DMS114 treated with DMSO at 0.1 percent for 48 hours (cell line): ENCODE measurements around the gene PDIA5.

Experiments used
- DNase-seq: peaks from one replicate; lab custom pipeline; 2025; ENCODE audit not compliant: unreplicated experiment; lab: John Stamatoyannopoulos, UW

Gene PDIA5

DNA sequence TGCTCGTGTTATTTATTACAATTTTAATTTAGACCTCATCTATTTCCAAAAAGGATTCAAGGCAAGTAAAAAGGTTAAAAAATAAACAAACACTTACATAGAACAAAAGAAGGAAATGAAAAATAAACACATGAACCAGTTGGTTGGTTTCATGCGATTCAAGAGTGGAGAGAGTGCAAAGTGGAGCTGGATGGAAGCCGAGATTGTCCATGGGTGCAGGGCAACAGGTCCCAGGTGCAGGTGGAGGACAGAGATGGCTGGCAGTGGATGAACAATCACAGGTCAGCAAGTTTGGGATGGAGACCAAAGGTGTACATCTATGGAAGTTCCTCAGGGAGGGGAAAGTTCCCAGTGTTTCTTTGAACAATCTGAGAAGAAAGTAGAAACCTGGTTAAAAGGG lies 27.6 kb upstream of the PDIA5 start:
- DNase-seq = no peak

DNA sequence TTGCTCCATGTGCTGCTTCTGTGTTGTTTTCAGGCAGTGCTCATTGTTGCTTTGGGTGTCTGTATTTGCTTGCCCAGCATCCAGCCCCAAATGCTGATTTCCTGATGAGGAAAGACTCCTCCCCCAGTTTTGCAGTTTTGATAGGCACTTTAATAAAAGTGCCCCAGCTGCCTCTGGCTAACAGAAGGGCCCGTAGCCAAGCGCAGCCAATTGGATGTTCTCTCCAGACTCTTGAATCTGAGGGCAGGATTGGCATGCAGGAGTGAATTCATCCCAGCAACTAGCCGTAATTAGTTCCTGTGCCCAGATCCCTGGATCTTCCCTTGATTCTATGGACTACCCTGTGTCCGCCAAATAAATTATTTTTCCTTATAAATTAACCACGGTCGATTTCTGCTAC lies 24.4 kb upstream of the PDIA5 start:
- no peak for DNase-seq

DNA sequence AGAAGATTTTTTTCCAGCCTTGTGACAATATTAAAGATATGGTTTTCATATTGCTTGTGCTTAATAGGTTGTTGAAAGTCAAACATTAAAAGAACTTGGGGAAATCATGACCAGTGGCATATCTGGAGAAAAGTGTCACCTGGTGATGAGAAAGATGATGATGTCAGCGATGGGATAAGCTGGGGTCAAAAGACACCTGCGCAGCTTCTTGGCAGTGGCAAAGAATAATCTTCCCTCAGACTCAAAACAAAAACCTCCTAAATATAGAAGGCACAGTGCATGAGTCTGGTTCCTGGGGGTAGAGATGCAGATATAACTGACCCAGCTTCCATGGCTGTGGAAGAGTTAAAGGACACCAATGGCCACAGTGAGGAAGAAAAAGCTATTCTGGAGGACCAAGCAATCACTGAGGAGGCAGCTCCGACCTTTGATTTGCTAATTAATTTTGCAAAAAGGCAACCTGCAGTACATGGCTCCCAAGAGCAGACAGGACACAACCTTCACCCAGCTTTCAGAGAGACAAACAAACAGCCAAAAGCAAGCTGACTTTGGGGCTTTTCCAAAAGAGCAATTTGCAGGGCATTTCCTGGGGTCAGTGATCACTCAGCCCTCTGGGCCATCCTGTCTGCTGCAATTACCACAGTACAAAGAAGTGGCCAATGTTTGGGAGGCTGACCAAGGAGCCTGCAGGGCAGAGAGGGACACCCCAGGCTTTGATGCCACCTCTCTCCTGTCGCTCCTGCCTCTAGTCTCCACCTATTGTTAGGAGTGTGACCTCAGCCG lies 21.7 kb upstream of the PDIA5 start:
- DNase-seq = no peak

DNA sequence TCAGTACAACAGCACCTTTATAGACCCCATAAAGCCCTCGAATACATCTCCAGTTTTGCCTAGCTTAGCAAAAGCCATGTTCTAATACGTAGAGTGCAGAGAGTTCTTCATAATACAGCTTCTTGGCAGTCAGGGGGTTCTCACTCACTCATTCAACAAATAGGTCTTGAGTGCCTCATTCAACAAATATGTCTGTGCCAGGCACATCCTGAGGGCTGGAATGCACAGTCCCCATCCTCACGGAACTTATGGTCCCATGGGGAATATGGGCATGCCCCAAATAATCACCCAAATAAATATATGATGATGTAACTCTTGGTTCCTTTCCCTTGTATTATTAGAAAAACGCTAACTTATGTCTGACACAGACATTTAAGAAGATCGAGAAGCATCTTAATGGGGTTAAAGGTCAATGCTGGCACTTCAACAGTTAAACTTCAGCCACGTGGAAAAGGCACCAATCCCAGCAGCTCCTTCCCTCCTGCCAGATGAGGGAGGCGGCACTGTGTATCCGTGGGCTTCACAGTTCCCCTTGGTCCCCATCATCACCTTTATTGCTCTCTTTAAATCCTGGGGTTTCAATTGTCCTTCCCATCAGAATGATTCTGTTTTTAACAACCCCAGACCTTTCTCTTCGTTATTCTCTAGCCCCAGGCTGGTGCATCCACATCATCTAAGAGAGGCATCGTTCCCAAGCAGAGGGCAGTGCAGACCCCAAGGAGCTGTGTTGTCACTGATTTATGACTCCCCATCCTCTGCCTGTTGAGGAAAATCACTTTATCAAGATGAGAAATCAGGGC lies 20.4 kb upstream of the PDIA5 start:
- DNase-seq = no peak

DNA sequence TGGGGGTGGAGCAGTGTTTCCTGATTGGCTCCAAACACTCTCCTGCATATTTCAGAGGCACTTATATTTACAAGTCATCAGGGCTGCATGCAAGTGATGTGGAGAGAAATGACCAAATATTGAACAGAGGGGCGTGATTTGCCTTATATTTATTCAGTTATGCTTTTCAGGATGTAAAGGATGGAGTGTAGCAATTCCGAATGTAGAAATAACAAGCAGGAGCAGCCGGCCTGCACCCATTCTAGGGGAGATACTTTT lies 19.8 kb upstream of the PDIA5 start:
- no peak for DNase-seq

DNA sequence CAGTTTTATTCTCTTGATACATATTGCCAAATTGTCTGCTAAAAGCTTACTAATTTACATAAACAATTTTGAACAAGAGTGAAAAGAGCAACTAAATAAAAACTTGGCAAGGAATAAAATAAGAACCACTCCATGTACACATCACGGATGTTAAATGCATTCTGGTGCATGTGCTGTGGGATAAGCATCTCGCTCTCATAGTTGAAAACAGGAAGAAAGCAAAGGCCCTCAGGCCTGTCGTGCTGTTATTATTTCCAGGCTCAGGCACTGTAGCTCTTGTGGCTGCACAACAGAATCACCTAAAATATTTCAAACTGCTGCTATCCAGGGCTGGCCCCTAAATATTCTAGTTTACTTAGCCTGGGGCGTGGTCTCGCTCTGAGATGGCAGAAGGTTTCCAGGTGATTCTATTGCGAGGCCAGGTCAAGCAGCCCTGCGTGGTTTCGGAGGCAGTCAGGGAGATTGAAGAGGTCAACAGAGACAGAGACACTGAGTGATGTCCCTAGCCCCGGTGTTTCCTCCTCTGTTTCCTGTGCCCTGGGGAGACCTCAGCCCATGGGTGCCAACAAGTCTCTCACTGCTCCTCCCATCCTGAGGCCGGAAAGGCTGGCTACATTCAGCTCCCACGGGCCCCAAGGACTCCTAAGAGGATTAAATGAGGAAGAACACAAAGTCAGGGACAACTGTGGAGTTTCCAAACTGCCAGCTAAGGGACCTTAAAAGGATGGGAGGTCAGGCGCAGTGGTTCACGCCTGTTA lies 18.2 kb upstream of the PDIA5 start:
- DNase-seq = no peak

DNA sequence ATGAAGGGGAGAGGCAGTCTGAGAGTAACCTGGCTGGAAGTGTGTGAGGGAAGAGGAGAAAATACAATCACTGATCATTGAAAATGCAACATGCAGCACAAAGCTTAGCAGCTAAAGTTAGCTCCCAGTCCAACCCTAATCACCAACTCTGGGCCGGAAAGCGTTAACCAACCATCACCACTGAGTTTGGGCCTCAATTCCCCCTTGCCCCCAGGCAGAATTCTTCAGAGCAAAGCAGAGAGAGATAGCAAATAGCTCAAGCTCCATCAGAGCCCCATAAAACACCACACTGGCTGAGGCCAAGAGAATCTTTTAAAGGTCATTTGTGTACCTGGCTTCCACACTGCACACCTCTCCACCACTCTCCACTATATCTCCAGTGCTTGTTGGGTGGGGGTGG lies 16.2 kb upstream of the PDIA5 start:
- no peak for DNase-seq

DNA sequence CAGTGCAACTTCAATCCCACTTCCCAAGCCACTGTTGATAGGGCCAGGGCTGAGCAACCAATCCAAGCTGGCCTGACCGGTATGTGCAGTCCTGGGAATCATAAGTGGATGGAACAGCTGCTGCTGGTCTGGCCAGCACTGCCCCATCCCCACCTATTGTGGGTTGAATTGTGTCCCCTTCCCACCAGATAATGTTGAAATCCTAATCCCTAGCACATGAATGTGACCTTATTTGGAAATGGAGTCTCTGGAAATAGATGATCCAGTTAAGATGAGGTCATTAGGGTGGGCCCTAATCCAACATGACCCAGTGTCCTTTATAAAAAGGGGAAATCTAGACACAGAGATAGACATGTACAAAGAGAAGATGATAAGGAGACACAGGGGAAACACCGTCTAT lies 13.7 kb upstream of the PDIA5 start:
- DNase-seq = no peak

DNA sequence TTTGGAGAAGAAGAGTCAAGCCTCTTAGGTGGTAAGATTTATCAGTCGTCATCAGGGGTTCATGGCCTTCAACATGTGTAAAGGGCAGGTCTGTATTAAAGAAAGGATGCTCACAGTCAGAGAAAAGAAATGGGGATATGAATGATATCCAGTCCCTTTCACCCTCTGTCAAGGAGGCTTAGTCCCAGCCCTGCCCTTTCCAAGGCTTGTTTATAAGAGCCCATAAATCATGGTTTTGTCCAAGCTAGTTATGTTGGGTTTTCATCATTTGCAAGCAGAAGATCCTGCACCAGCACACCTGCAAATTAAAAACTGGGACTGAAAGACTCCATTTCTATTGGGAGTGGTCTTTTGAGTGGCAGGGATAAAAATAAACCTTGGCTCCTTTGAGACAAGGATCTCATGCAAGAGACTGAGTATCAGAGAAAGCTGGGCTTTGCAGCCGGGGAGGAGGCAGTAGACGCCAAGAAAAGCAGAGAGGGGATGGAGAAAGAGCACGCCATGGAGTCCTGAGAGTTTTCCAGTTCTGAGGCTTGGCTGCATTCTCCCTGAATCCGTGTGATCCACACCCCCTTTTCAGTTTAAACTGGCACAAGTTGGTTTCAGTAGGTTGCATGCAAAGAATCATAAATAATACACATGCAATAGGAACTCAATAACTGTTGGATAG lies 12.6 kb upstream of the PDIA5 start:
- DNase-seq = no peak

DNA sequence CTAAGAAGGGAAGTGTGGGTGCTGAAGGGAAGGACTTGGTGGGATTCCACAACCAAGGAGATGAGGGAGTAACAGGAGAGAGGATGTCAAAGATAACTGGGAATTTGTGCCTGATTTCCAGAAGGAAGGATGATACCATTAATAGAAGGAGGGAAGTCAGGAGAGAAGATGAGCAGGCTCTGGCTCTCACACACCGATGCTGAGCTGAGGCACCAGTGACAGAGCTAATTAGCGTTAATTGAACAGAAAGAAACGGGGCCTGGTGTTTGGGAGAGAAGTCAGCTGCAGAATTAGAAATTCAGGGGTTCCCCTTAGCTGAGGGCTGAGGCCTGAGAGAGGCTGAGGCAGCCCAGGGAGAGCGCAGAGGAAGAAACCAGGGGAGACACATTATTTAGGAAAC lies 11.9 kb upstream of the PDIA5 start:
- DNase-seq = no peak

DNA sequence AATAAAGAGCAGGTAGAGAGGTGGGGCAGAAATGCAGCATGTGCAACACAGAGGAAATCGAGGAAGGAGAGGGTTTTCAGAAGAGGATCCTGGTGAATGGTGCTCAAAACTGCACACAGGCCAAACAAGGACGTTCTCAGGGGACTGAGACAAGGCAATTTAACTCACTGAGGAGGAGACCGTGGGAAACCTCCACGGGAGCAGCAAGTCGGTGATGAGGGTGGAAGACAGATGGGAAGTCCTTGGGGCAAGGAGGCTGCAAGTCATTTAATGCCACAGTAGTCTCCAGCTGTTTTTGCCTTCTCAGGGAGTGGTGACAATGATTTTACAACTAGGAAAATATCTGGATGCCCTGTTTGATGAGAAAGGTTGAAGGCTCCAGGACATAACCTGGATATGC lies 11.5 kb upstream of the PDIA5 start:
- DNase-seq = no peak

DNA sequence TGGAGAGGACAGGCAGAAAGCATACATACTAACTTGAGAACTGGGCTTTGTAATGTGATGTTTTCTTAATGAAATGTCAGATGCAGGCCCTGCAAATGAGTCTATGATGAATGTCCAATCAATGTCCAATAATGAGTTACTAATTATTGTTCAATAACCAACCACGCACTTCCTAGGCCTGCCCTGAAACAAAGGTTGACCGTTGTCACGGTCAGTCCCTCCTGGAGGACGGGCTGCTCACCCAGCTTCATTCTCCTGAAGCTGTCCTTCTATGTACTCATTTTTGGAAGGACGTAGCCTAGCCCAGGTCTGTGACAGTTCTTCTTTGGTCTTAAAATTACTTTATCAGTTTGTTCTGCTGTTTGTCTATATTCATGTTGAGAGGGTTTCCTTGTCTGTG lies 8.3 kb upstream of the PDIA5 start:
- no peak for DNase-seq

DNA sequence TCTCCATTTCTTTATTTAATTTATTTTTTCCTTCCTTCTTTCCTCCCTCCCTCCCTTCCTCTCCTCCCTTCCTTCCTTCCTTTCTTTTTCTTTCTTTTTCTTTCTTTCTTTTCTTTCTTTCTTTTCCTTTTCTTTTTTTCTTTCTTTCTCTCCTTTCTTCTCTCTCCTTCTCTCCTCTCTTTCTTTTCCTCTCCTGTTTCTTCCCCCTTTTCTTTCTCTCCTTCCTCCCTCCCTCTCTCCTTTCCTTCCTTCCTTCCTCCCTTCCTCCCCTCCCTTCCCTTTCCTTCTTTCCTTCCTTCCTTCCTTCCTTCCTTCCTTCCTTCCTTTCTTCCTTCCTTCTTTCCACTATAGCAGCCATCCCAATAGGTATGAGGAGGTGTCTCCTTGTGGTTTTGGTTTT lies 6.8 kb upstream of the PDIA5 start:
- DNase-seq = no peak

DNA sequence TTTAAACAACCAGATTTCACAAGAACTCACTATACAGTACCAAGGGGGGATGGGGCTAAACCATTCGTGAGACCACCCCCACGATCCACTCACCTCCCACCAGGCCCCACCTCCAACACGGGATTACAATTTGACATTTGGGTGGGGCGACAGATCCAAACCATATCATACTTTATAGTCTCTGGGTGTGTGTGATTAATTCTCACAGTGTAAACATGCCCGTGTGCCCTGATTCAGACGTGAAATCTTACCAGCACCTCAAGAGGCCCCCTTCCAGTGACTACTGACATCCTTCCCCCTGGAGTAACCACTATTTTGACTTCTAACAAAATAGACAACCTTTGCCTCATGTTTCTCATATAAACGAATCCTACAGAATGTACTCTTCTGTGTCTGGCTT lies 5.0 kb upstream of the PDIA5 start:
- DNase-seq = no peak

DNA sequence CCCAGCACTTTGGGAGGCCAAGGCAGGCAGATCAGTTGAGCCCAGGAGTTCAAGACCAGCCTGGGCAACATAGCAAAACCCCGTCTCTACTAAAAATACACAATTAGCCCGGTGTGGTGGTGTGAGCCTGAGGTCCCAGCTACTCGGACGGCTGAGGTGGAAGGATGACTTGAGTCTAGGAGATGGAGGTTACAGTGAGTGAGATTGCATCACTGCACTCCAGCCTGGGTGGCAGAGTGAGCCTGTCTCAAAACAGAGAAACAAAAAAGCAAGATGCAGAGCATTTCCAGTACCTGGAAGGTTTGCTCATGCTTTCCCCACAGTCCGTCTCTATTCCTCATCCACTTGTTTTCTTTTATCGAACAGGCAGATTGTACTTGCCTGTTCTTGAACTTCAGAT lies 3.8 kb upstream of the PDIA5 start:
- DNase-seq = no peak

DNA sequence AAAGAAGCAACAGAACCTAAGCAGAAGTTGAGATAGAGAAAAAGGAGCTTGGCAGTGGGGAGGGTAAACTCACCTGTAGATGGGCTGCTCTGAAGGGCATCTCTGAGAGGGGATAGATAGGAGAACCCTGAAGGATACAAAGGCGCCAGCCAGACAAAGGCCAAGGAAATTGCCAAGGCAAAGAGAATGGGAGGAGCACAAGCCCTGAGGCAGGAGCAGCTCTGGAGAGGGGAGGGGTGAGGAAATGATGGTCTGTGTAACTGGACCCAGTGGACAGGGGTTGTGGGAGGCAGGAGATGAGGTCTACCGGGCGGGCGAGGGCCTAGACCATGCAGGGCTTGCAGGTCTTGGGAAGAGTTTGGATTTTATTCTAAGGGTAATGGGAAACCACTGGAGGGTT lies 2.3 kb upstream of the PDIA5 start:
- no peak for DNase-seq

DNA sequence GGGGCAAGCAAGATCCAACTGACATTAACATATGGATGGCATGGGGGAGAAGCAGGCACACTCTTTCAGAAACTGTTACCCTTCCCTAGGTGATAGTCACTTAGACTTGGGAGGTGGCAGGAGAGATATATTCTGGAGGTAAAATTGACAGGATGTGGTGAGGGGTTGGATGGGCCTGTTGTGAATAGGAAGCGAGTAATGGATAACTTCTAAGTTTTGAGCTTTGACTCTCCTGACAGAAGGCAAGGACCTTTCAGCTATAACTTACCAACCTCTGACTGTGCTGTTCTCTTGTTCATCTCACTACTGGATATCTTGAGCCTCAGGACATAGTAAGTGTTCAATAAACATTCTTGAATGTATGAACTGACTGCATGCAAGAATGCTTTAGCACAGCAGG lies 1.9 kb upstream of the PDIA5 start:
- DNase-seq = no peak

DNA sequence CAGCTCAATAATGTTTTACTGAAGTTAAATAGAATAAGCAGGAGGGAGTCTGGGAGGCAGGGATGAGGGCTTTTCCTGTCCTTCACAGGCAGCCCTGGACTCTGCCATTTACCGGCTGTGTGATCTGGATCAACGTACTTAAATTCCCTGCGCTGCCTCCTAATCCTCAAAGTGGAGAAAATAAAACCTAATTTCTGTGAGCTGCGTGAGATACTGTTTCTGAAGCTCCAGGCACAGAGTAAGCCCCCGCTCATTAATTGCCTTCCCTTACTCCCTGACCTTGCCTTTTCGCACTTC lies 278 bp upstream of the PDIA5 start:
- DNase-seq = no peak

DNA sequence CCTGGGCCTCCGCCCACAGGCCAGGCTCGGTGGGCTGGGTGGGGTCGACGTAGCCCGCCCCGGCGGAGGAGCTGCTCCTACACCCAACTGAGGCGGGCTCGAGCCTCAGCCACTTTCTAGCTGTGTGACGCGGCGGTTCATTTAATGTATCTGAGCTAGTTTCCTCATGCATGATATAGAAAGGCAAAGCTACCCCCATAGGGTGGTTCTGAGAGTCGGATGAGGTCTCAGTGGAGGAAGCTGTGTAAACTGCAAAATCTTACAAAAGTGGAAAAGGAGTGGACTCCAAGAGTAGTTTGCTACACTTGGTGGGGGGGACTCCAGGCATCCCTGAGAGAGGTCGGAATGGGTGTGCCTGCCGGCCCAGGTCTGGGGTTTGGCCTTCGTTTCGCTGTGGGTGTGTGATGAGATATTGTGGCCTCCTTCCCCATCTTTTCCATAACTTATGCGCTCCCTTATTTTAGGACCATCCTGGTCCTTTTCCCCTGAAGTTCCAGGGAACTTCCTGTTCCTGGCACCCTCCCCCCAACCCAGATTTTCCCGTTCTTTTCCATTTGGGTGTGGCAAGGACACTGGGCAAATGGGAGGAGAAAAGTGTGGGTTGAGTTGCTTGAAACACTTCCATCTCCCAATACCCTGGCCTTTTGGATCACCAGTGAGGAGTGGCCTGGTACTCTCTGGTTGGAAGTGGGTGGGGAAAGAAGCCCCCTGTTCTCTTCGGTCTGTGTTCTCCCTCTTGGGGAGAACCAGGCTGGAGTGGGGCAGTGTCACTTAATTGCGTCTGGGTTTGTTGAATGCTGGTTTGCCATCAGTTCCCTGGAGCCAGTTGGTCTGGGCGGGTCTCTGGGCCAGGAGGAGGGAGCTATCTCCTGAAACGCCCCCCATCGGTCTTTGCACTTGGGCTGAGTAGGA lies 1.1 kb downstream of the PDIA5 start:
- peak; percentile 24 for DNase-seq

DNA sequence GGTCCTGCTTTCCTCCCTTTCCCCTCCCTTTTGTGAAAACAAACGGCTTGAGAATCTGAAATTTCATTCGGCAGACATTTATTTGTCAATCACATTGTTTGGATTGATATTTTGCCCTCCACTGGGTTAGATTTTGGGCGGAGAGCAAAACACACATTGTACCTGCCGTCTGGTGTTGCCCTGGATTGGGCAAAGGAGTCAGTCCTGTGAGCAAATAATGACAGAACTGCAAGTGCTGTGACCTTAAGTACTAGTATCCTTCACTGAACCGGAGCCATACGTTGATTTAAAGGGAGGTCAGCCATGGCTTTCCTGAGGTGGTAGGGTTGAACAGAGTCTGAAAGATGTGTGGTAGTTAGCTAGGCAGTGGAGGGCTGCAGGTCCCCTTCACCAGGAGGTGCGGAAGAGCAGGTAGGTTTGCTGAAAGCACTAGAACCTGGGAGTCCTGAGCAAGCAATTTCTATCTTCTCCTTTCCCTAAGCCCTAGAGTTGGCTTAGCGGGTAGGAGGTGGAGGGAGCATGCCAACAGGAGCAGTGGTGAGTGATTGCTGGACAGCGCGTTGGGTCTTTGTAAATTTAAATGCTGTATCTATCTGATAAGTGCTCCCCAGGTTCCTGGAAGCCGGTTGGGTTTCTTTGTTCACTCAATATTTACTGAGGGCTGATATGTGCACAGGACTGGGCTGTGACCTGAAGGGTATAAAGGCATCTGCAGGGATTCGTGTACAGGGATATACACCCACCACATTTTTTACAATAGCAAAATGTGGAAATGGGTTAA lies 2.0 kb downstream of the PDIA5 start:
- no peak for DNase-seq
